Inflammatory macrophage (primary cell): Measurements from ENCODE around the gene PSENEN.

ENCODE experiments used
- DNase-seq, 2 donors: peaks; one replicate each; pipeline ENCODE4 v3.0.0-alpha.2; 2020 to 2022

PSENEN gene

DNA sequence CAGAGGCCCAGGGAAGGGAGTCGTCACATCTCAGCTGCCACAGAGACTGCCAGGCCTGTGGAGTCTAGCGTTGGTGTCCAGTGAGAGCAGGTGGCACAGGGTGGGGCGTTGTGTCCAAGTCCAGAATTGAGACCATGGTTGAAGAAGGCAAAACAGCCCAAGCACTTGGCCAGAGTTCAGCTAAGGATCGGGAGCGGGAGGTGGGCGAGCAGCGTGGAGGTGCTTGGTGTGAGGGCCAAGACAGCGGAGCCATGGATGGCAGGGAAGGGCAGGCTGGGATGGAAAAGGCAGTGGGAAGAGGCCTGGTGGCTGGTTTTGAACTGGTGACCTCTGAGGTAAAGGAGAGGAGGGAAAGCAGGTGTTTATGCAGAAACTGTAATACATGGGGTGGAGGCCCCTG is 11.2 kb upstream of the PSENEN start:
- DNase-seq: no peak

DNA sequence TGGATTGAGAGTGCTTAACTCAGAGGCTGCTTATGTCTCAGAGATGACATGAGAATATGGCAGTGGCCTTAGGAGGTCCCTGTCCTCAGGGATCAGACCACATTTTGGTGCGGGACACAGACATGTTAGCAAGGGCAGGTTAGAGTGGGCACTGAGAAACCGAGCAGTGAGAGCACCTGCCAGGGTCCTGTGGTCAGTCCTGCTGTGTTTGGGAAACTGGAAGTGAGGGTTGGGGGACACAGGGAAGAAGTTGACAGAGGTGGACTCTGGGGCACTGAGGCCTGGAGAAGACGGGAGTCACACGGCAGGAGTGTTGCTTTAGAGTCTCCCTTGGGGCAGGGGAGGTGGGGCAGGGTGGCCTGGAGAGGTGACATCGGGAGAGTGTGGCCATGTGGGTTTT is 10.6 kb upstream of the PSENEN start:
- DNase-seq: no peak

GRCh38 chr19:35736913-35737886 is 8.3 kb upstream of the PSENEN start:
- DNase-seq: no peak

GRCh38 chr19:35738021-35738886 is 7.2 kb upstream of the PSENEN start:
- DNase-seq: no peak

DNA sequence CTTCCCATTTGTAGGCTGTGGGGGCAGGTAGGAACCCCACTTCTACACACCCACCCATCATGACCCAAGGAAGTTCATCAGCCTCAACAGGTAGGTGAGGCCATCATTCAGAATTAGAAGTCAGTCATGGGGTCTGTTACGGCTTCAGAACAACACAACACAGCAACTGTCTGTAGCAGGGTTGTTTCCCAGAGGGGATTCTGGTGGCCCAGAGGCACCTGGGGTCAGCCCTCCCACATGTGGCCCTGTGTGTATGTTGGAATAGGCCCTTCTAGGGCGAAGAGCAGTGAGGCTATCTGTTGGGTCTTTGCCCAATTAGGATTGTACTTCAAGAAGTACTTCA is 6.6 kb upstream of the PSENEN start:
- DNase-seq: no peak

DNA sequence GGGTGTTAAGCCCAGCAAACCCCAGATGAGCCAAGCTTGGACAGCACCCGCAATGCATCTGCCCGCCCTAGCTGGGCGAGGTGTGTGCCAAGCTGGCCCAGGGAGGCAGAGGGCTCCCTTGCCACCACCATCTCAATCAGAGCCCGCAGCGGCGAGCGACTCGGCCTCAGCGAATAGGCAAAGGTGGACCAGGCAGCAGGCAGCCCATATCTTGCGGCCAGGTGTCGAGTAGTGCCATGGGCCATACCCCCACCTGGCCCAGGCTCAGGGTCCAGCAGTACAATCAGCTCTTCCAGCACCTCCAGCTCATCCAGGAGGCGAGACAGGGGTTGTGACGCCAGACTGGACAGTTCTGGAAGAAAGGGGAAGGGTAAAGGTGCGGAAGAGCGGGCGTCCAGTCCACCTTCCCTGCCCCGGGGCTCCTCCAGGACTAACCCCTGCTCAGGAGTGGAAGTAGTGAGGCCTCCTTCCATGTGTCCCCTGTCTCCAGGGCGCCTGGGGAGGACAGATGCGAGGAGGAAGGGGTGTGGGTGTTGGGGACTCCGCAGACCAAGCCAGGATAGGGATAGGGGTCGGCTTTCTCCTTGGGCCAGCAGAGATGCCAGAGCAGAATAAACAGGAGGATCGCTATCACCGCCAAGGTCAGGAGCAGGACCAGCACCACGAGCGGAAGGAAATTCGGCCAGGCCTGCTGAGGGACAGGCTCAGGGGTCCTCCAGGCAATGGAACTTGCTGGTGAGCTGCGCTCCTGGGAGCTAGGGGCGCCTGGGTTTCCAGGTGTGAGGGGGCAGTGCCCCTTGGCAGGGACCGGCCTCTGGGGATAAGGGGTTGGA is 6.0 kb upstream of the PSENEN start:
- no peak for DNase-seq

DNA sequence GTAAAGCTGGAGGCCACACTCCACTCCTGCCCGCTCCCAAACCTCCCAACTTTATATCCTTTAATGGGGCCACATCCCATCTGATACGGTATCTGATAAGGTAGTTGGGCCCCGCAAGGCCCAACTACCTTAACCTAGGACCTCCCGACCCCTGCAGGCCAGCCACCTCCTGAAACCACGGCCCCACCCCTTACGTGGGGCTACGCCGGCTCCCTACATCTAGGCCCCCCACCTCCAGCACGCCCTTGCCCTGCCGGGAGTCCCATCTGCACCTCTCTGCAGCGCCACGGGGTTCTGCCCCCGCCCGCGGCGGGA is 5.4 kb upstream of the PSENEN start:
- no peak for DNase-seq

GRCh38 chr19:35740423-35741202 is 4.8 kb upstream of the PSENEN start:
- DNase-seq: peak; percentile 97 to 98

GRCh38 chr19:35741203-35741515 is 4.3 kb upstream of the PSENEN start:
- no peak for DNase-seq

- DNase-seq: peak; percentile 88 to 94
Measured at GRCh38 chr19:35742121-35742724, 3.2 kb upstream of the PSENEN start, which contains the start of gene IGFLR1. Gene IGFLR1, minus strand, starts transcription at chr19:35742452. Its CDS starts 1,272 bp downstream, at chr19:35741180.

GRCh38 chr19:35743640-35744429 is 1.6 kb upstream of the PSENEN start:
- no peak for DNase-seq

DNA sequence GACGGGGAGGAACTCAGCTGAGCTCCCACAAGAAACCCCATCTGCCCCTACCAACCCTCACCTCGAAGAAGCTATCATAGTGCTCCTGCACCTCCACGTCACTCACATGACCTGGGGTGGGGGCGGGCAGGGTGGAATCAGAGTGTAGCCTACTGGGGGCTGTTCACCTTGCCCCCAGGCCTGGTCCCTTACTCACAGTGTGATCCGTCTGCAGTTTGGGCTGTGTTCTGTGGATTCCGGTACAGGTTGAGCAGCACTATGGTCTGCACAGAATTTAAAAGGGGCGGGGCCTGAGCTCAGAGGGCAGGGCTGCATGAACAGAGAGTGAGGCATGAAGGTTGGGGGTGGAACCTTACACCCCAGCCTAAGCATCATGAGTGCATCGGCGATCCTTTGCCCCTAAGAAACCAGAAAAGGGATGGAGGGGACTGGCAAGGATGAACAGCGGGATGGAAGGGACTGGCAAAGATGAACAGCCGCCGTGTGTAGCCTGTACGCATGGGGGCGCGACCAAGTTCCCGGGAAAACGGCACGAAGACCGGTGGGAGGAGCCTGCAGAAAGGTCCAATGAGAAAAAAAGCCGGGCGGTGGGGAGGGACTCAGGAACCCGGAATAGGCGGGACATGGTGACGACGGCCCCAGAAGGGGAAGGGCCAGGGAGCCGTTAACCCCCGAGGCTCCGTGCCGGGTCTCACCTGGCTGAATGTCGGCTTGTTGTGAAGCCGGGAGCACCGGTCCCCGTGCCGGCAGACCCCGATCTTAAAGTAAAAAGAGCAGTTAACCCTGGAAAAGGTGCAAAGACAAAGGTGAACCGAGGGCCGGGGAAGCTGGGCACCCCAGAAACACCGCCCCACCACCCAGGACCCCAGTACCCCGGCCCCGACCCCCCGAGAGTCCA is 772 bp upstream of the PSENEN start:
- peak; percentile 96 to 97 for DNase-seq

DNA sequence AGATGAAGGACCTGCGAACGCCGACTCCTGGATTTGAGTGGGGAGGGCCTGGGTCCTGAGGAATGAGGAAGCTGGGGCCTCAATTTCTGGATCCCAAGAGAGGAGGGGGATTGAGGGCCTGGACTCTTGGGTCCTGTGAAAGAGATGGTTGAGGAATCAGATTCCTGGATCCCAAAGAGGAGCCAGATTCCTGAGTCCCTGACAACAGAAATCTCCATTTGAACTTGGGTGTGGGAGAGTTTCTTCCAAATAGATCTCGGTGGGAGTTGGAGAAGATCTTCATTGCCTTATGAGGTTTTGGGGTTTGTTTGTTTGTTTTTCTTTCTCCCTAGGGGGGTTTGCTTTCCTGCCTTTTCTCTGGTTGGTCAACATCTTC is 624 bp downstream of the PSENEN start:
- no peak for DNase-seq

- peak in 1 of 2 donors; percentile 38 for DNase-seq
Measured at GRCh38 chr19:35746531-35746930, 1.1 kb downstream of the PSENEN start.

- peak; percentile 100 for DNase-seq
Measured at GRCh38 chr19:35748106-35749020, 2.9 kb downstream of the PSENEN start, which contains the start of gene LIN37. Gene LIN37, plus strand, starts transcription at chr19:35748576. Its CDS starts 149 bp downstream, at chr19:35748725.

- no peak for DNase-seq
Measured at GRCh38 chr19:35750167-35750566, 4.7 kb downstream of the PSENEN start.

DNA sequence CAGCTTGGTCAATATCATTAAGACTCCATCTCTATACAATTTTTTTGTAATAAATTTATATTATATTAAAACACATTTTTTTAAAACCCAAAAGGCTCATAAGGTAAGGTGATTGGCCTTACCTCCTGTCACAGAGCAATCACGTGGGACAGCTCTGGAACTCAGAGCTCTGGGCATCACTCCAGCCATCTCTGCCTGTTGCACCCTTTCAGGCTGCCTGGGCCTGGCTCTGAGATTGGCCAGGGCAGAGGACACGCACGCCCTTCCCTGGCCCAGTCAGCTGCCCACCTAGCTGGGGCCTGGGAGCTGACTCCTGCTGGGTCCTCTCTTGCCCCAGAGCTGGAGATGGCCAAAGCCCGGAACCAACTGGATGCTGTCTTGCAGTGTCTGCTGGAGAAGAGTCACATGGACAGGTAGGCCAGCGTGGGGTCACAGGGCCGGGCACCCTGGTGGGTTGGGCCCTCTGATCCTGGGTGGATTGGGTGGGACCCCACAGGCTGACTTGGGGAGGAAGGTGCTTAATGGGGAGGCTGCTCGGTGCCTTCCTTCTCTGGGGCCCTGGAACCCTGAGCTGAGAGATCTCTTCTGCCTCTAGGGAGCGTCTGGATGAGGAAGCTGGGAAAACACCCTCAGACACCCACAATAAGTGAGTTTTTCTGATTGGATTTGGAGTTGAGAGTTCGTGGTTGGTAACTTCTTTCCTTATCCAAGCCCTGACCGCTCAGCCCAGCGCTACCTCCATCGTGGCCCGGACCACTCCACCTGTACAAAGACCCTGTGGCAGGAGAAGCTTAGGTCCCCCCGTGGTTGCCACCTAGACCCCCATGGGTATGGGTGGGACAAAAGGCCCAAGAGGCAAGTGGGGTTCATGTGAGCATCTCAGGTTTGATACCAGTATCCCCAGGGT is 6.6 kb downstream of the PSENEN start:
- peak in 1 of 2 donors; percentile 20 for DNase-seq
